ENCODE results near the gene STX4. TPM values are rescaled to one million over a fixed set of nuclear protein-coding genes. Genes with fewer than 3 reads are reported as not detected.

STX4 gene
- total and polyA plus RNA-seq, 9 of the 15 experiments (the other 6 are each of a cell fraction or from before 2014, with no cell fraction given) = 3.2 to 48.0 (median 21.5) TPM

- no peak for TF ChIP-seq ZBTB43 (CRISPR knock-in tag; IDR thresholded peaks at IDR 0.05)
- peak; percentile 58; the same call in 1 of the 2 replicates for TF ChIP-seq MEF2A (IDR thresholded peaks at IDR 0.05; ENCODE audit: control insufficient read depth, low read depth, low read length)
- TF ChIP-seq JUN (IDR thresholded peaks at IDR 0.05; ENCODE audit: borderline replicate concordance, low read depth, low read length) = peak; percentile 74
- TF ChIP-seq JUN (CRISPR knock-in tag; IDR thresholded peaks at IDR 0.05; ENCODE audit: borderline replicate concordance) = peak; percentile 80
- TF ChIP-seq BHLHE40 (IDR thresholded peaks at IDR 0.05; ENCODE audit: low read length) = peak; percentile 99
- peak; percentile 29; the same call in 1 of the 2 replicates for TF ChIP-seq SMARCA4 (IDR thresholded peaks at IDR 0.05)
- TF ChIP-seq E2F3 (CRISPR knock-in tag; IDR thresholded peaks at IDR 0.05) = no peak
- 0 out of 2 replicates have a peak, but pooled peaks have one; percentile 7 for TF ChIP-seq ZNF24 (IDR thresholded peaks at IDR 0.05)
- peak; percentile 98 for TF ChIP-seq MTA3 (IDR thresholded peaks at IDR 0.05; ENCODE audit: borderline replicate concordance)
- no peak for TF ChIP-seq TCF7L2 (IDR thresholded peaks at IDR 0.05; ENCODE audit: low read depth, low read length)
- TF ChIP-seq L3MBTL2 (IDR thresholded peaks at IDR 0.05) = peak; percentile 99
- peak; percentile 55 for TF ChIP-seq FOXP1 (CRISPR knock-in tag; IDR thresholded peaks at IDR 0.05)
- TF ChIP-seq NFXL1 (CRISPR knock-in tag; IDR thresholded peaks at IDR 0.05) = no peak
- TF ChIP-seq NFIC (IDR thresholded peaks at IDR 0.05) = no peak; the same call in 1 of the 2 replicates
- no peak for TF ChIP-seq ZNF41 (CRISPR knock-in tag; conservative IDR thresholded peaks at IDR 0.05)
- no peak for TF ChIP-seq JUNB (CRISPR knock-in tag; conservative IDR thresholded peaks at IDR 0.05)
- no peak for TF ChIP-seq CHD4 (IDR thresholded peaks at IDR 0.05; ENCODE audit: insufficient read depth, insufficient replicate concordance, low read depth, low read length, poor library complexity, severe bottlenecking)
- no peak for TF ChIP-seq CHCHD3 (CRISPR knock-in tag; IDR thresholded peaks at IDR 0.05)
- peak; percentile 75 for TF ChIP-seq CREB3 (tag; conservative IDR thresholded peaks at IDR 0.05; ENCODE audit: low read depth)
- TF ChIP-seq FIP1L1 (IDR thresholded peaks at IDR 0.05; ENCODE audit: low read depth, low read length, poor library complexity, severe bottlenecking) = peak; percentile 24
- no peak for TF ChIP-seq EZH2 (IDR thresholded peaks at IDR 0.05; ENCODE audit: borderline replicate concordance, low read depth, low read length)
- no peak; a peak in 1 of 6 replicates for TF ChIP-seq CTCF (IDR thresholded peaks at IDR 0.05 in 2 of 3, conservative IDR thresholded peaks at IDR 0.05 in 1 of 3; ENCODE audit: insufficient read depth in 2 of 3, low read depth in 1 of 3, low read length in 3 of 3)
- no peak for TF ChIP-seq ZNF551 (CRISPR knock-in tag; IDR thresholded peaks at IDR 0.05)
- peak; percentile 84 for TF ChIP-seq KHSRP (IDR thresholded peaks at IDR 0.05)
- no peak for TF ChIP-seq NFATC3 (IDR thresholded peaks at IDR 0.05)
- TF ChIP-seq ESRRA (IDR thresholded peaks at IDR 0.05; ENCODE audit: borderline replicate concordance, low read depth) = peak; percentile 90
These were observed at the start of gene STX4 (continued) for GRCh38 chr16:31032736-31033708.

All from K562 (cell line).